GM19455 (cell line): Measurements from ENCODE around the gene TST.

ENCODE experiments used
- ATAC-seq: cut with Tn5 transposase; IDR thresholded peaks from one replicate; pipeline ENCODE4 v1.9.1; 2021; ENCODE audit not compliant: unreplicated experiment

Gene TST

DNA sequence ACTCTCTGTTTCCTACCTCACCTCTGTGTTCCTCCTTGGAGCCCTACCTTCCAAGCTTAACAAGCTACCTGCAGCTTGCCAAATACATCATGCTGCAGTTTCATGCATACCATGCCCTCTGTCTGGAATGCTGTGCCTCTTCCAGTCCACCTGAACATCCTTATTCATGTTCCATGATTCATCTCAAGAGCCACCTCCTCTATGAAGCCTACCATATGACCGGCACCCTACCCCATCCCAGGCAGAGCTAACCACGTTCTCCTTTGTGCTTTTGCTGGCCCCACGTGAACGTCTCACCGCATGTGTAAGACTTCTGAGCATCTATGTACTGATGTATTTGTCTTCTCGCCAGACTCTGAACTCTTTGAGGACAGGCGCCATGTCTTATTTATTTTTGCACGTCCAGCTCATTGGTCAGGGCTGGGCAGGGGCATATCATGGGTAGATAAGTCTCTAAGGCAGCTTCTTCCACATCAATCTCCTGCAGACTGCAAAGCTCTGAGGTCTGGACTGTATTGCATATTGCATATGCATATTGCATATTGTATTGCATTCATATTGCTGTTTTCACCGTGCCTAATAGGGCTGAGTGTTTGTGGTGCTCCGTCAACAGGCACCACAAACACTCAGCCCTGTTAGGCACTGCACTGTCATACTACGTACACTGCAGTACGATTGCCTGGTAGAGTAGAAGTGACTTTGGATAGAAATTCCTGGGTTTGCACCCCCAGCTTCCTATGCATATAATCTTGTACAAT is 31.0 kb downstream of the TST start:
- no peak for ATAC-seq

DNA sequence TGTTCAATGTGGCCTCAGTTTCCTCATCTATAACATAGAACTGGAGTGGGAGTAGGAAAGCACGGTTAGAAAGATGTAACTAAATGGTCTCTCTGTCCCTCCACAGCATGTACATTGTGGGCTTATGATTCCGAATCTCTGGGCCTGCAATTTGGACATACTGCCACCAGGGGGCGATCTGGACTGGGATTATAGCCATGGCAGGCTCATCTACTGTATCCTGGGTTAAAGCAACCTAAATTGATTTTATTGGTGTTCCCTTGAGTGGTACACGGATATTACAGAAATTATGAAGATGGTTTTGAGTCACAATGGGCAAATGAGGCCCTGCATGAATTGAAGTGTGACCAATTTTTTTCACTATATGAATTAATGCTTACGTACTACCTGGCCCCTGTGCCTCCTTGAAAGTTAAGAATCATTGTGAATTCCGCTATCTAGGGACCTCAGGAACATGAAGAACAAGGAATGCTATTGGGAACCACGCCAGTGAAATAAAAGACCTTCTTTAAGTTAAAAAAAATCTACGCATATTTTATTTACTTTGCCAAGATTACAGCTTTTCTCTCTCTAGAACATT is 32.9 kb downstream of the TST start:
- ATAC-seq, result no peak

DNA sequence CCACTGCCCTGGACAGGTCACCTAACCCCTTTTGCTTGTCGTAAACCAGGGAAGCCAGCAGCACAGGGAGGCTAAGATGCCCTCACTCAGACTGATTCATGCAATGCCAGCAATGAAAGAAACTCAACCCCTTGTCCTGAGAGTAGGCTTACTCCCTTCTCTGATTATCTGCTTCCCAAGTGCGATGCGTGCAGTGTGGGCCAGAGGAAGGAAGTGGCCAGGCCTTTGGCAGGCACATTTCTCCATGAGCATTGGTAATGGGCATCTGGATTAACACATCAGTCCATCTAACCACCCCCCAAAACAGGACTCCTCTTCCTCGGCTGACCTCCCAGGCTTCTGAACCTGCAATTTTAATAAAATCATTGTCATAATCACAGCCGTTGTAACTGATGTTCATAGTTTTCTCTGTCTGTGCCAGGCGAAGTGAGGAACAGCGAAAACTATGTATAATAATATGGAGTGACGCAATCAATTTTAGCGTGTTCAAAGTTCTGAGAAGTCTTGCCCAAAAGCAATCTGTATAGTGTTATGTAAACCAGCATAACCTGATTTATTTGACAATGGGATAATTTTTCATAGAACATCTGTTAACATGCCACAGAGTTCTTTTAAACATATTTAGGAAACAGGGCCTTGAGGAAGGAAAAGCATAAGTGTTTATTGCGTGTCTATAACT is 33.9 kb downstream of the TST start:
- ATAC-seq, result no peak

DNA sequence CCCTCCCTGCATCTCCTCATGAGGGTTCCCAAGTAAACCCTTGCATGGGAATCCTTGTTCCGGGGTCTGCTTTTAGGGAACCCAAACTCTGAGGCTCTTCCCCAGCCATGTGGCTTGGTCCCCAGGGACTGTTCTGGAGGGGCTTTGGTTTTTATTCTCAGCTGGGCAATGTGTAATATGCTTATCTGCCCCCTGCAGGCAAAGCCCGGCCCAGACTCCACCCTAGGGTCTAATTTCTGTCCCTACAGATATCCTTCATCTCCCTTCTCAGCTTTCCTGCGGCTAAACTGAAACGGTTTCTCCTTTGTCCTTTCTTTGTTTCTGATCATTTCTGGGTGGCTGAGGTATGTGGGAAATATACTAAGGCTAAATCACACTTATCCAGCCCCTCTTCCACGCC is 37.1 kb downstream of the TST start:
- no peak for ATAC-seq

DNA sequence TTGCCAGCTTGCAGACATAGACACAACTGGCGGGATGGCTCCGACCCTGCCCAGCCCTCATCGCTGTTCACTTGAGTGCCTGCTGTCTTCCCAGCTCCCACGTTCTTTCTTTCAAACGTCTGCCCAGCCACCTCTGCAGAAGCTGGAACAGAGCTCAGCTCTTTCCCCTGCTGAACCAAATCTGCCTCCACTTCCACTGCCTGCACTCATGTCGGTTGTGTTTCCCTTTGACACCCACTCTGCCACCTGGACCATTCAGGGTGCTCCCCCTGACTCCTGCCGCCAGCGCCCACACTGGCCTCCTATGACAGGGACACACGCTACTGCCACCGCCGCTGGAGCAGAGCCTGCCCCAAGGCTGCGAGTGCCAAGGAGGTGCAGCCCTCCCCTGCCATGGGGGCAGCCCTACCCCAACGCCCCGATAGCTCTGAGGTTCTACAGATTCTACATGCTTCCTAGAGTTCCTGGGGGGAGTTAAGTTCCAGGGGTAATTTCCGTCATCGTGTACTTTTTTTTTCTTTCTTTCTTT is 37.9 kb downstream of the TST start:
- ATAC-seq, result no peak

DNA sequence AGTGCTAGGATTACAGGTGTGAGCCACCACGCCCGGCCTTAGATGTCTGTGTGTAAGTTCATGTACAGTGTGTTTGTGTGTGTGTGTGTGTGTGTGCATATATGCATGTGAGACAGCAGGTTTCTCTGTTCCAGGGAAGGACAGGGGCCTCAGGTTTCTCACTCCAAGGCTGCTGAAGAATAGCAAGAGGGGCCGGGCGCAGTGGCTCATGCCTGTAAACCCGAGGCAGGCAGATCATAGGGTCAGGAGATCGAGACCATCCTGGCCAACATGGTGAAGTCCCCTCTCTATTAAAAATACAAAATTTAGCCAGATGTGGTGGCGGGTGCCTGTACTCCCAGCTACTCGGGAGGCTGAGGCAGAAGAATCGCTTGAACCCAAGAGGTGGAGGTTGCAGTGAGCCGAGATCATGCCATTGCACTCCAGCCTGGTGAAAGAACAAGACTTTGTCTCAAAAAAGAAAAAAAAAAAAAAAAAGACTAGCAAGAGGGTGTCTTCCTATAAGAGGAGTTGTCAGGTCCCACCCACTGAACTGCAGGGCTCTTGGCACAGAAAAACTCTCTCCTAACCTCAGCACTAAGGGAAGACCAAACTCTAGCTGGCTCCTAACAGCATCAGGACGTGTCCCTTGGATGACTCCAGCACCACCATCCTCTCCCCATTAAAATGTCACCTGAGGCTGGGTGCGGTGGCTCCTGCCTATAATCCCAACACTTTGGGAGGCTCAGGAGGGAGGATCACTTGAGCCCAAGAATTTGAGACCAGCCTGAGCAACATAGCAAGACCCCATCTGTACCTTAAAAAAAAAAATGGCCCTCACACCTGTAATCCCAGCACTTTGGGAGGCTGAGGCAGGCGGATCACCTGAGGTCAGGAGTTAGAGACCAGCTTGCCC is 40.0 kb downstream of the TST start:
- ATAC-seq, result no peak

GRCh38 chr22:36977947-36978660 is 41.1 kb downstream of the TST start:
- no peak for ATAC-seq

GRCh38 chr22:36977401-36977861 is 41.8 kb downstream of the TST start:
- peak; percentile 52 for ATAC-seq

DNA sequence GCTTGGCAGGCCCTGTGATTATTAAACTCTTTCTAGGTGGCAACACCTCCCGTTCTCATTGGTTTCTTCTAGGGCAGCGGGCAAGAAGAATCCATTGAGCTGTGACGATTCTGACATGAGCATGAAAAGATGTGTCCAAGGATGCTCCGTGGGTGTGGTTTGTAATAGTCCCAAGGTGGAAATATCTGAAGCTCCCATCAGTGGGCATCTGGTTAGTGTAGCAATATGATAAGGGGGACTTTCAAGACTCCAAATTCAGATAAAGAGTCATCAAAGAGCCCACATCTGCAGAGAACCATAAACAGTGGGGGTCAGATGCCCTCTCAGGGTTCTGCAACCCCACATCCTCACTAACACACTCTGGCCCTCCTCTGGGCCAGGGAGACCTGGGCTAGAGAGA is 42.6 kb downstream of the TST start:
- no peak for ATAC-seq

DNA sequence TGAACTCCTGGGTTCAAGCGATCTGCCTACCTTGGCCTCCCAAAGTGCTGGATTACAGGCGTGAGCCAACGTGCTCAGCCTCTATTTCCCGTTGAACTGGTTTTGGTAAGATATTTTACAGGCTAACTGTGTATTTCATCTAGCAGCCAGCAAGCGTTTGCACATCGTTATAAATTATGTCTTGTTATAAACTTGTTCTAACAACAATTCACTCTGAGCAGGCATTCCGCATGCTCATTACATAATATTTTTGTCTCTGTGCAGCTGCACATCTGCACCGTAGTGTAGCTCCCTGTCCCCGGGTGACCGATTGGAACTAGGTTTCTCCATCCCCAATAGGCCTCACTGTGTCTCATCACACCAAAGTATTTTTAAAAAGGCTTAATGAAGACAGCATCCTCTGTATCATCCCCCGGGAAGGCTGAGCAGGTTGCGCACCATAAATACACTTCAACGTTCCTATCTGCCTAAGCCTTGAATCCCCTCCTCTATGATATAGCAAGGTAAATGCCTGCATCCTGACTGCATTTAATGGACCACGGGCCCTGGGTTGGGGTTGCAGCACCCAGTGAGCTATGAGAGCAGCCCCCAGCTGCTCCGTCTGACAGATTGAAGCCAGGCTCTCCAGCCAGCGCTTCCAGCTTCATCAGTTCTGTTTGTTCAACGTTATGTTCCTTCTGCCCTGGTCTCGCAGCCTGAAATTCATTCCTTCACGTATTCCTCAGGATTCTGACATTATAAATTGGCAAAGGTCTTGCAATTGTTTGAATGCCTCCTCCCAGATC is 47.7 kb downstream of the TST start:
- ATAC-seq, result no peak

- ATAC-seq, result no peak
These were observed 50.8 kb downstream of the TST start for GRCh38 chr22:36968249-36968964.

DNA sequence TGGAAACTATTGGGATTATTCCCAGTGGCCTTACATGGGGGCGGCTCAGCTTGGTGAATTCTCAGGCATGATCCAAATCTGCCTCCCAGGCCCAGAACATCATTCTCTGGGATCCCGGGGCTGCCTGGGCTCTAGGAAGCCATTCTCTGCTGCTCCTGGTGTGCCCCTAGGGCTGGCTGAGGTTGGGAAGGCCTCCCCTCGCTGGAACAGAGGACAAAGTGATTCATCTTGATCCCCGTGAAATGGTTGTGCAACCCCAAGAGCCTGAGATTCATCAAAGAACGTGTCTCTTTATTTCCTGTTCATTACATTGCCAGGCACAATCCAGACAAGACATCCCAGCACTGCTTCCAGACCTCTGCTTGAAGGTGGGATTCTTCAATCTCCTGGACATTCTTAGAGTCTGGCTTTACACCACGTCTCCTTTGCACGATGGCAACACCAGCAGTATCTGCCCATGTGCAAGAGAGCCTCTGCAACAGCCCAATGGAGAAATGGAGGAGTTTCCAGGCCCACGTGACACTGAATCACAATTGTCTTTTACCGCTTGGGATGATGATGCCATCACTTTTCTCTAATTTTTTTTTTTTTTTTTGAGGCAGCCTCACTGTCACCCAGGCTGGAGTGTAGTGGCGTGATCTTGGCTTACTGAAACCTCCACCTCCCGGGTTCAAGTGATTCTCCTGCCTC is 52.3 kb downstream of the TST start:
- no peak for ATAC-seq

DNA sequence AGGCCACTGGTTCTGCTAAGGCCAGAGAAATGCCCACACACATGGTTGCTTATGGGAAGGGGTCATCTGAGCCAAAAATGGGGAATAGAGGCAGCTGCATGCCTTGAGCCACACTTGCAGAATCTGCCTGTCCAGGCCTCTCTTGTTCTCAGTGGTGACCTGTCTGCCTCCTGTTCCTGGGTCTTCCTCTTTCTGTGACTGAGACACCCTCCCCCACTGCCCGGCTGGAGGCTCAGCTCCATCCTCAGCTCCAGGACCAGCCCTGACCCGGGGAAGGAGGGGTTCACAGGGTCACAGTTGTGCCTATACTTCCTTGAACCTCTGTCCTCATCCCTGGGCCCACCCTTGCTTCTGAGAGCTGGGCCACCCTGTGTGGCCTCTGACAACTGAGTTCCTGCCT is 53.6 kb downstream of the TST start:
- ATAC-seq, result no peak

DNA sequence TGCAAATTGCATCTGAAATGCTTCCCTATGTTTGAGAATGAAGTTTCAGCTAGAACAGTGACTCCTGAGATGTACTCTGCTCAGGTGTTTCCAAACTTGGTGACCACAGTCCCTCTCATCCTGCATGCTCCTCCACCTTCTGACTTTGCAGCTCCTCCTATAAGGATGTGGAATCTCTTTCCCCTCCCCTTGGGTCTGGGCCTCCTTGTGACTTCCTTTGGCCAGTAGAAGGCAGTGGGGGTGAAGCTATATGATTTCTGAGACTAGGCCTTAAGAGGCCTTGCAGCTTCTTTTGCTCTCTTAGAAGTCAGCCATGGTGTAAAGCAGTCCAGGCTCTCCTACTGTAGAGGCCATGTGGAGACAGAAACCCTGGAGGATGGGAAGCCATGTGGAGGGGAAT is 55.1 kb downstream of the TST start:
- no peak for ATAC-seq

DNA sequence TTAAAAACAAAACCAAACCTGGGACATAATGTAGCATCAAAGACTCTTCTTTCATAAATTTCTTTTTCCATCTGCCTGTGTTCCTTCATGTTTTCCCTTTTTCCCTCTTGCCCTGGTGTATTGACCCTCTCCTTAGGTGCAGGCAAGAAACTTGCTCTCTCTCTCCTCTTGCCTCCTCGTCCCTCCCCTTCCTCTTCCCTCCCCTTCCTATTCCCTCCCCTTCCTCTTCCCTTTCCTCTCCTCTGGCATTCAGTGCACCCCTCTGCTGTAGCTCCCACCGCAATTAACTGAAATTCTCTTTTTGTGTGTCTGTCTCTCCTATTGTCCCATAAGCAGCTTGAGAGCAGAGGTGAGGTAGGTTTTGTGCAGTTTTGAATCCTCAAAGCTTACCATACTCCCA is 55.9 kb downstream of the TST start:
- no peak for ATAC-seq

- ATAC-seq, result no peak
These were observed 57.6 kb downstream of the TST start for GRCh38 chr22:36961626-36962025.
